HEK293 (cell line): Measurements from ENCODE around the gene EIF4E1B.

Experiments used
- KLF7 ChIP-seq: fragments of 450-650 bp; formaldehyde crosslinking; IDR thresholded peaks from 2 replicates; pipeline ENCODE4 v1.5.1; 2016; ENCODE audit warnings: missing biosample characterization, missing genetic modification characterization, borderline replicate concordance
- ZBTB11 ChIP-seq: fragments of 450-650 bp; formaldehyde crosslinking; conservative IDR thresholded peaks from 2 replicates; pipeline ENCODE4 v1.5.1; 2016; ENCODE audit warnings: low read depth, missing biosample characterization, missing genetic modification characterization
- ZNF121 ChIP-seq: fragments of 450-650 bp; formaldehyde crosslinking; IDR thresholded peaks from 2 replicates; pipeline ENCODE4 v1.5.1; 2016; ENCODE audit warnings: missing biosample characterization, missing genetic modification characterization
- ZNF155 ChIP-seq: fragments of 450-650 bp; formaldehyde crosslinking; IDR thresholded peaks from 2 replicates; pipeline ENCODE4 v1.5.1; 2016; ENCODE audit warnings: missing biosample characterization, missing genetic modification characterization
- ZNF398 ChIP-seq: fragments of 450-650 bp; formaldehyde crosslinking; IDR thresholded peaks from 2 replicates; pipeline ENCODE4 v1.5.1; 2017; ENCODE audit warnings: missing biosample characterization, missing genetic modification characterization
- ZNF404 ChIP-seq: fragments of 450-650 bp; formaldehyde crosslinking; IDR thresholded peaks from 2 replicates; pipeline ENCODE4 v1.5.1; 2017; ENCODE audit warnings: missing biosample characterization, missing genetic modification characterization
- ZNF549 ChIP-seq: fragments of 450-650 bp; IDR thresholded peaks from 2 replicates; pipeline ENCODE4 v1.5.1; 2018; ENCODE audit warnings: missing biosample characterization, missing genetic modification characterization, mild to moderate bottlenecking, inconsistent platforms, moderate library complexity
- ZNF639 ChIP-seq: fragments of 450-650 bp; formaldehyde crosslinking; IDR thresholded peaks from 2 replicates; pipeline ENCODE4 v1.5.1; 2016; ENCODE audit warnings: missing biosample characterization, missing genetic modification characterization
- TF ChIP-seq, protein P1 (sequence below): fragments of 450-650 bp; formaldehyde crosslinking; IDR thresholded peaks from 2 replicates; pipeline ENCODE4 v1.5.1; 2016; ENCODE audit warnings: missing biosample characterization, missing genetic modification characterization
- TF ChIP-seq, protein P2 (sequence below): fragments of 450-650 bp; formaldehyde crosslinking; IDR thresholded peaks from 2 replicates; pipeline ENCODE4 v1.5.1; 2016; ENCODE audit warnings: missing biosample characterization, missing genetic modification characterization
- TF ChIP-seq, protein P3 (sequence below): fragments of 450-650 bp; formaldehyde crosslinking; IDR thresholded peaks from 2 replicates; pipeline ENCODE4 v1.5.1; 2016; ENCODE audit warnings: missing biosample characterization, missing genetic modification characterization
- TF ChIP-seq, protein P4 (sequence below): fragments of 450-650 bp; formaldehyde crosslinking; IDR thresholded peaks from 2 replicates; pipeline ENCODE4 v1.5.1; 2016; ENCODE audit warnings: missing biosample characterization, missing genetic modification characterization
- TF ChIP-seq, protein P5 (sequence below): fragments of 450-650 bp; formaldehyde crosslinking; IDR thresholded peaks from 2 replicates; pipeline ENCODE4 v1.5.1; 2016; ENCODE audit warnings: missing biosample characterization, missing genetic modification characterization

DNA sequence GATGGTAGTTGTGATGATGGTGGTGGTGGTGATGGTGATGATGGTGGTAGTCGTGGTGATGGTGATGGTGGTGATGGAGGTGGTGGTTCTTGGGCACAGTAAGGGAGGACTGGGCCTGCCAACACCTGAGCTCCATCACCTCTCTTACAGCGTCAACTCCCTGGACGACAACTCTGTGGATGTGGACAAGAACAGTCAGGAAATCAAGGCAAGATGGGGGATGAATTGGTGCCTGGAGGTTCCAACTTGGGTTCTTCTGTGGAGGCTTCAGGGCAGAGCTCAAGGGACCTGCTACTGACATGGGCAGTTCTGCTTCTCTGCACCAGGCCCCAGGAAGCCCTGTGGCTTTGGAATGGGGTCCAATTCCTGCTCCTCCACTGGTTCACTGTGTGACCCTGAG, 37.9 kb upstream of the EIF4E1B start:
- TF ChIP-seq, protein P1, sequence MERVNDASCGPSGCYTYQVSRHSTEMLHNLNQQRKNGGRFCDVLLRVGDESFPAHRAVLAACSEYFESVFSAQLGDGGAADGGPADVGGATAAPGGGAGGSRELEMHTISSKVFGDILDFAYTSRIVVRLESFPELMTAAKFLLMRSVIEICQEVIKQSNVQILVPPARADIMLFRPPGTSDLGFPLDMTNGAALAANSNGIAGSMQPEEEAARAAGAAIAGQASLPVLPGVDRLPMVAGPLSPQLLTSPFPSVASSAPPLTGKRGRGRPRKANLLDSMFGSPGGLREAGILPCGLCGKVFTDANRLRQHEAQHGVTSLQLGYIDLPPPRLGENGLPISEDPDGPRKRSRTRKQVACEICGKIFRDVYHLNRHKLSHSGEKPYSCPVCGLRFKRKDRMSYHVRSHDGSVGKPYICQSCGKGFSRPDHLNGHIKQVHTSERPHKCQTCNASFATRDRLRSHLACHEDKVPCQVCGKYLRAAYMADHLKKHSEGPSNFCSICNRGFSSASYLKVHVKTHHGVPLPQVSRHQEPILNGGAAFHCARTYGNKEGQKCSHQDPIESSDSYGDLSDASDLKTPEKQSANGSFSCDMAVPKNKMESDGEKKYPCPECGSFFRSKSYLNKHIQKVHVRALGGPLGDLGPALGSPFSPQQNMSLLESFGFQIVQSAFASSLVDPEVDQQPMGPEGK (tag by site-specific recombination): no peak
- TF ChIP-seq, protein P2, sequence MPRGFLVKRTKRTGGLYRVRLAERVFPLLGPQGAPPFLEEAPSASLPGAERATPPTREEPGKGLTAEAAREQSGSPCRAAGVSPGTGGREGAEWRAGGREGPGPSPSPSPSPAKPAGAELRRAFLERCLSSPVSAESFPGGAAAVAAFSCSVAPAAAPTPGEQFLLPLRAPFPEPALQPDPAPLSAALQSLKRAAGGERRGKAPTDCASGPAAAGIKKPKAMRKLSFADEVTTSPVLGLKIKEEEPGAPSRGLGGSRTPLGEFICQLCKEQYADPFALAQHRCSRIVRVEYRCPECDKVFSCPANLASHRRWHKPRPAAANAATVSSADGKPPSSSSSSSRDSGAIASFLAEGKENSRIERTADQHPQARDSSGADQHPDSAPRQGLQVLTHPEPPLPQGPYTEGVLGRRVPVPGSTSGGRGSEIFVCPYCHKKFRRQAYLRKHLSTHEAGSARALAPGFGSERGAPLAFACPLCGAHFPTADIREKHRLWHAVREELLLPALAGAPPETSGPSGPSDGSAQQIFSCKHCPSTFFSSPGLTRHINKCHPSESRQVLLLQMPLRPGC (tag by site-specific recombination): no peak
- no peak for TF ChIP-seq ZNF121 (tag by site-specific recombination)
- no peak for TF ChIP-seq KLF7 (tag by site-specific recombination)
- no peak for TF ChIP-seq ZNF639
- TF ChIP-seq, protein P3, sequence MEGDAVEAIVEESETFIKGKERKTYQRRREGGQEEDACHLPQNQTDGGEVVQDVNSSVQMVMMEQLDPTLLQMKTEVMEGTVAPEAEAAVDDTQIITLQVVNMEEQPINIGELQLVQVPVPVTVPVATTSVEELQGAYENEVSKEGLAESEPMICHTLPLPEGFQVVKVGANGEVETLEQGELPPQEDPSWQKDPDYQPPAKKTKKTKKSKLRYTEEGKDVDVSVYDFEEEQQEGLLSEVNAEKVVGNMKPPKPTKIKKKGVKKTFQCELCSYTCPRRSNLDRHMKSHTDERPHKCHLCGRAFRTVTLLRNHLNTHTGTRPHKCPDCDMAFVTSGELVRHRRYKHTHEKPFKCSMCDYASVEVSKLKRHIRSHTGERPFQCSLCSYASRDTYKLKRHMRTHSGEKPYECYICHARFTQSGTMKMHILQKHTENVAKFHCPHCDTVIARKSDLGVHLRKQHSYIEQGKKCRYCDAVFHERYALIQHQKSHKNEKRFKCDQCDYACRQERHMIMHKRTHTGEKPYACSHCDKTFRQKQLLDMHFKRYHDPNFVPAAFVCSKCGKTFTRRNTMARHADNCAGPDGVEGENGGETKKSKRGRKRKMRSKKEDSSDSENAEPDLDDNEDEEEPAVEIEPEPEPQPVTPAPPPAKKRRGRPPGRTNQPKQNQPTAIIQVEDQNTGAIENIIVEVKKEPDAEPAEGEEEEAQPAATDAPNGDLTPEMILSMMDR: no peak
- TF ChIP-seq, protein P4, sequence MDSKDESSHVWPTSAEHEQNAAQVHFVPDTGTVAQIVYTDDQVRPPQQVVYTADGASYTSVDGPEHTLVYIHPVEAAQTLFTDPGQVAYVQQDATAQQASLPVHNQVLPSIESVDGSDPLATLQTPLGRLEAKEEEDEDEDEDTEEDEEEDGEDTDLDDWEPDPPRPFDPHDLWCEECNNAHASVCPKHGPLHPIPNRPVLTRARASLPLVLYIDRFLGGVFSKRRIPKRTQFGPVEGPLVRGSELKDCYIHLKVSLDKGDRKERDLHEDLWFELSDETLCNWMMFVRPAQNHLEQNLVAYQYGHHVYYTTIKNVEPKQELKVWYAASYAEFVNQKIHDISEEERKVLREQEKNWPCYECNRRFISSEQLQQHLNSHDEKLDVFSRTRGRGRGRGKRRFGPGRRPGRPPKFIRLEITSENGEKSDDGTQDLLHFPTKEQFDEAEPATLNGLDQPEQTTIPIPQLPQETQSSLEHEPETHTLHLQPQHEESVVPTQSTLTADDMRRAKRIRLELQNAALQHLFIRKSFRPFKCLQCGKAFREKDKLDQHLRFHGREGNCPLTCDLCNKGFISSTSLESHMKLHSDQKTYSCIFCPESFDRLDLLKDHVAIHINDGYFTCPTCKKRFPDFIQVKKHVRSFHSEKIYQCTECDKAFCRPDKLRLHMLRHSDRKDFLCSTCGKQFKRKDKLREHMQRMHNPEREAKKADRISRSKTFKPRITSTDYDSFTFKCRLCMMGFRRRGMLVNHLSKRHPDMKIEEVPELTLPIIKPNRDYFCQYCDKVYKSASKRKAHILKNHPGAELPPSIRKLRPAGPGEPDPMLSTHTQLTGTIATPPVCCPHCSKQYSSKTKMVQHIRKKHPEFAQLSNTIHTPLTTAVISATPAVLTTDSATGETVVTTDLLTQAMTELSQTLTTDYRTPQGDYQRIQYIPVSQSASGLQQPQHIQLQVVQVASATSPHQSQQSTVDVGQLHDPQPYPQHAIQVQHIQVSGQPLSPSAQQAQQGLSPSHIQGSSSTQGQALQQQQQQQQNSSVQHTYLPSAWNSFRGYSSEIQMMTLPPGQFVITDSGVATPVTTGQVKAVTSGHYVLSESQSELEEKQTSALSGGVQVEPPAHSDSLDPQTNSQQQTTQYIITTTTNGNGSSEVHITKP (tag by site-specific recombination): no peak
- TF ChIP-seq ZNF404: no peak
- TF ChIP-seq ZBTB11 (tag by site-specific recombination): no peak
- TF ChIP-seq ZNF549 (tag by site-specific recombination): no peak
- TF ChIP-seq ZNF155 (tag by site-specific recombination): no peak
- no peak for TF ChIP-seq ZNF398 (tag by site-specific recombination)
- TF ChIP-seq, protein P5, sequence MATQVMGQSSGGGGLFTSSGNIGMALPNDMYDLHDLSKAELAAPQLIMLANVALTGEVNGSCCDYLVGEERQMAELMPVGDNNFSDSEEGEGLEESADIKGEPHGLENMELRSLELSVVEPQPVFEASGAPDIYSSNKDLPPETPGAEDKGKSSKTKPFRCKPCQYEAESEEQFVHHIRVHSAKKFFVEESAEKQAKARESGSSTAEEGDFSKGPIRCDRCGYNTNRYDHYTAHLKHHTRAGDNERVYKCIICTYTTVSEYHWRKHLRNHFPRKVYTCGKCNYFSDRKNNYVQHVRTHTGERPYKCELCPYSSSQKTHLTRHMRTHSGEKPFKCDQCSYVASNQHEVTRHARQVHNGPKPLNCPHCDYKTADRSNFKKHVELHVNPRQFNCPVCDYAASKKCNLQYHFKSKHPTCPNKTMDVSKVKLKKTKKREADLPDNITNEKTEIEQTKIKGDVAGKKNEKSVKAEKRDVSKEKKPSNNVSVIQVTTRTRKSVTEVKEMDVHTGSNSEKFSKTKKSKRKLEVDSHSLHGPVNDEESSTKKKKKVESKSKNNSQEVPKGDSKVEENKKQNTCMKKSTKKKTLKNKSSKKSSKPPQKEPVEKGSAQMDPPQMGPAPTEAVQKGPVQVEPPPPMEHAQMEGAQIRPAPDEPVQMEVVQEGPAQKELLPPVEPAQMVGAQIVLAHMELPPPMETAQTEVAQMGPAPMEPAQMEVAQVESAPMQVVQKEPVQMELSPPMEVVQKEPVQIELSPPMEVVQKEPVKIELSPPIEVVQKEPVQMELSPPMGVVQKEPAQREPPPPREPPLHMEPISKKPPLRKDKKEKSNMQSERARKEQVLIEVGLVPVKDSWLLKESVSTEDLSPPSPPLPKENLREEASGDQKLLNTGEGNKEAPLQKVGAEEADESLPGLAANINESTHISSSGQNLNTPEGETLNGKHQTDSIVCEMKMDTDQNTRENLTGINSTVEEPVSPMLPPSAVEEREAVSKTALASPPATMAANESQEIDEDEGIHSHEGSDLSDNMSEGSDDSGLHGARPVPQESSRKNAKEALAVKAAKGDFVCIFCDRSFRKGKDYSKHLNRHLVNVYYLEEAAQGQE (tag by site-specific recombination): no peak
